ENCODE measurements around the gene KLK3.
A peak's percentile ranks its signal among the peaks of the same experiment; 100 is the strongest.

KLK3 gene

DNA sequence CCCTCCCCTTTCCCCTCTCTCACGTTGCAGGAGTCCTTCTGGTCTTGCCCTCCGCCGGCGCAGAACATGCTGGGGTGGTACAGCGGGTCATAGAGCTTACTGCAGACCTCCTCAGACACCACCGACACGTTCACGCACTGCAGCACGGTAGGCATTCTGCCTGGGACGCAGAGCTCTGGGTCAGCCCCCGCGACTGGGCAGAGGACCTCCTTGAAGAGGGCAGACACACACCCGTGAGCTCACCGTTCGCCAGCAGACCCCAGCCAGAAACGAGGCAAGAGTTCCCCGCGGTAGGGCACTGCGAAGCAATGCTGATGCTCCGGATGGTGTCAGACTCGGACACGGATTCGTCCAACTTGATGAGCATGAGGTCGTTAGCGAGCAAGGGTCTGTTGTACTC lies 53.6 kb downstream of the KLK3 start:
- no peak for DNase-seq

DNA sequence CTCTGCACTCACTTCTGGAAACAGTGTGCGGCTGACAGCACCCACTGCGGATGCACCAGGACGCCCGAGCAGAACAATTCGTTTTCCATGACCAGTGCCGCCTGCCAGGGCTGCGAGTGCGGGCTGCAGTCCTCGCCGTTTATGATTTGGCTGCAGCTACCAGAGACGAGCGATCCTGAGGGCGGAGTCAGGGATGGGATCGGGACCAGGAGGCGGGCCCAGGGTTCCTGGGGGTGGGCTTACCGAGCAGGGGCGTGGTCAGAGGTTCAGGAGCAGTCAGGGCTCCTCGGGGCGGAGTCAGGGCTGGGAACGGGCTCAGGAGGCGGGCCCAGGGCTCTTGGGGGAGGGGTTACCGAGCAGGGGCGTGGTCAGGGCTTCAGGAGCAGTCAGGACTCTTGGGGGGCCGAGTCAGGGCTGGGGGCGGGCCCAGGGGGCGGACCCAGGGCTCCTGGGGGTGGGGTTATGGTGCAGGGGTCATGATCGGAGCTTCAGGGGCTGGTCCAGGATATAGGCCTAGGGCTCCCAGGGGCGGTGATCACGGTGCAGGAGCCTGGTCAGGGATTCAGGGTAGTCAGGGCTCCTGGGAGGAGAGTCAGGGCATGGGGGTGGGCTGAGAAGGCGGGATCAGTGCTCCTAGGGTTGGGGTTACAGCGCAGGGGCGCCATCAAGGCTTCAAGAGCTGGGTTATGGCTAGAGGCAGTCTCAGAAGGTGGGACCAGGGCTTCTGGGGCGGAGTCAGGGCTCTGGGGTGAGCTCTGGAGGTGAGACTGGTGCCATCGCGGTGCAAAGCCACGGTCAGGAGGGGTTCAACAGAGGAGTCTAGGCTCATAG lies 54.7 kb downstream of the KLK3 start:
- DNase-seq, result peak; percentile 29

Data from fibroblast of skin of right quadriceps (primary cell).